ENCODE results near the gene THRSP.
A peak's percentile ranks its signal among the peaks of the same experiment; 100 is the strongest.
"Not testable (repeated sequence)": the region's sequence is repeated elsewhere in the genome, so short reads cannot be mapped to it uniquely, and the experiment has no call there.

THRSP gene

DNA sequence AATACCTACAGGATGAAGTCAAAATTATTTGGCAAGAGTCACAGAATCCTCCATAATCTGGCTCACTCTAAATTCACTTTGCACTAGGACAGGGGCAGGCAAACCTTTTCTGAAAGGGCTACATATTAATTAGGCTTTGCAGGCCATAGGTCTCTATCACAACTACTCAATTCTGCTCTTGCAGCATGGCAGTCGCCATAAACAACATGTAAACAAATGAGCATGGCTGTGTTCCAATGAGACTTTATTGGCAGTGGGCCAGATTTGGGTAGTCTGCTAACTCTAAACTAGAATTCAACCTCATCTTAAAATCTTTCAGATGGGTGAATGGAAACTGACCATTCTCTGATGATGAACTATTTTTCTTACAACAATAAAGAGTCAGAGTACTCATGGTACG lies 5.8 kb downstream of the THRSP start:
- no peak overlapping the region for H3K4me3 ChIP-seq (ENCODE audit: control insufficient read depth, low read depth, low read length)
- TF ChIP-seq, protein P1, sequence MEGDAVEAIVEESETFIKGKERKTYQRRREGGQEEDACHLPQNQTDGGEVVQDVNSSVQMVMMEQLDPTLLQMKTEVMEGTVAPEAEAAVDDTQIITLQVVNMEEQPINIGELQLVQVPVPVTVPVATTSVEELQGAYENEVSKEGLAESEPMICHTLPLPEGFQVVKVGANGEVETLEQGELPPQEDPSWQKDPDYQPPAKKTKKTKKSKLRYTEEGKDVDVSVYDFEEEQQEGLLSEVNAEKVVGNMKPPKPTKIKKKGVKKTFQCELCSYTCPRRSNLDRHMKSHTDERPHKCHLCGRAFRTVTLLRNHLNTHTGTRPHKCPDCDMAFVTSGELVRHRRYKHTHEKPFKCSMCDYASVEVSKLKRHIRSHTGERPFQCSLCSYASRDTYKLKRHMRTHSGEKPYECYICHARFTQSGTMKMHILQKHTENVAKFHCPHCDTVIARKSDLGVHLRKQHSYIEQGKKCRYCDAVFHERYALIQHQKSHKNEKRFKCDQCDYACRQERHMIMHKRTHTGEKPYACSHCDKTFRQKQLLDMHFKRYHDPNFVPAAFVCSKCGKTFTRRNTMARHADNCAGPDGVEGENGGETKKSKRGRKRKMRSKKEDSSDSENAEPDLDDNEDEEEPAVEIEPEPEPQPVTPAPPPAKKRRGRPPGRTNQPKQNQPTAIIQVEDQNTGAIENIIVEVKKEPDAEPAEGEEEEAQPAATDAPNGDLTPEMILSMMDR (conservative IDR thresholded peaks at IDR 0.05; ENCODE audit: control insufficient read depth, insufficient read depth, low read depth, low read length): no peak
- DNase-seq (ENCODE audit: low read depth): peak; percentile 18

DNA sequence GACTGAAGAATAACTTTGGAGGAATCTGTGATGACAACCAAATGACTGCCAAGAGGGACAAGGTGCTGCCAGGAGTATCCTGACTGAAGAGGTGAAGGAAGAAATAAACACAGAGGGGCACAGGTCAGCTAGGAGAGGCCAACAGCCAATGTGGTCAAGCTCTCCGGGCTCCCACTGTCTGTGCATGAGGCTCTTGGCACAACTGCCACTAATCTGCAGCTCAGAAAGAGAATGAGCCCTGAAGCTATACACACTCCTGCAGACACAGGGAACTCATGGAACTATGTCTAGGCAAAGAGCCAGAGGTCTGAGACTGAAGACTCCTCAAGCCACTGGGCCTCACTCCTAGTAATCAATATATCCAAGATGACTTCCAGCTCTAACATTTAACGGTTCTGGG lies 7.0 kb downstream of the THRSP start:
- TF ChIP-seq, protein P1 (conservative IDR thresholded peaks at IDR 0.05; ENCODE audit: control insufficient read depth, insufficient read depth, low read depth, low read length): no peak
- no peak for DNase-seq (ENCODE audit: low read depth)
- H3K4me3 ChIP-seq (ENCODE audit: control insufficient read depth, low read depth, low read length): no peak overlapping the region

DNA sequence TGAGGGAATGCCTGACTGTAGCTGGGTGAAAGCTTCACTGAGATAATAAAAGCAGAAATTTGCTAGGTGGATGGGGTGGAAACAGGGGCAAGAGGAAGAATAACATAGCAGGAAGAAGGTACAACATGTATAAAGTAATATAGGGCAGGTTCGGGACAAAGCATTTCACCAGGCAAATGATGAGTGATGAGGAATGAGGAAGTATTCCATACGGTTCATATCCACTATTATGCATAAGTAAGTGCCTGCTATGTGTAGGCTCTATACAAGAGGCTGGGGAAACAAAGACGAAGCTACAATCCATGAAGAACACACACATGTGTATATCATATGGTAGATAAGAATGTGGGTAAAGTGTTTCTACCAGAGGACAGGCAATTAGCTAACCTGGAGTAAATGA lies 8.1 kb downstream of the THRSP start:
- DNase-seq (ENCODE audit: low read depth): no peak
- no peak overlapping the region for H3K4me3 ChIP-seq (ENCODE audit: control insufficient read depth, low read depth, low read length)
- TF ChIP-seq, protein P1 (conservative IDR thresholded peaks at IDR 0.05; ENCODE audit: control insufficient read depth, insufficient read depth, low read depth, low read length): no peak

DNA sequence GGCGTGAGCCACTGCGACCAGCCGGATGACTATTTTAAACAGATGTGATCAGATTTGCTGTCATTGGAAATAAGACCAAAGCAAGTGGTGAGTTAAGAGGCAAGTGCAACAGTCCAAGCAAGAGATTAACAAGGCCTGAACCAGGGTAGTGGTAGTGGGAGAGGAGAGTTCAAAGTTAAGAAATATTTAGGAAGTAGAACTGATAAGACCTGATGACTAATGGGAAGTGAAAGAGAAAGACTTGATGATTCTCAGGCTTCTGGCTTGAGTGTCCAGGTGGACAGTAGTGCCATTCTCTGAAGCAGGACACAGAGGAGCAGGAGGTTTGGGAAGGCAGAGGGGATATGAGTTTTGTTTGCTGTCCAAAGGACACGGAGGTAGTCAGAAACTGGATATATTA lies 8.8 kb downstream of the THRSP start:
- H3K4me3 ChIP-seq (ENCODE audit: control insufficient read depth, low read depth, low read length): no peak overlapping the region
- DNase-seq (ENCODE audit: low read depth): no peak
- TF ChIP-seq, protein P1 (conservative IDR thresholded peaks at IDR 0.05; ENCODE audit: control insufficient read depth, insufficient read depth, low read depth, low read length): no peak

DNA sequence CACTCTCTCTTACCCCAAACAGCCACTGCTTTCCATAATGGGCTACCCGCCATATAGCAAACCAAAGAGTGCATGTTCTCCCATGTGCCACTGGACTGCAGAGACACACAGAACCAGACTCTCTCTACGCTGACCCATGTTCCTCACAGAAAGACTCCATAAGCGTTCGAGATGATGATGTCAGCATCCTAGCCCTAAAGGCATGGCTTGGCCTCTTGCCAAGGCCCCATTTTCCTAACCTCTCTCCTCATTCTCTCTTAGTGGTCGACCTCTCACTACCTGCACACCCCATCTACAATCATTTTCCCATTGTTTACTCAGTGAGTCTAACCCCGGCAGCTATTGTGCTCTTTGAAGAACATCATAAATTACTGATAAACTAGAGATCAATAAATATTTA lies 11.1 kb downstream of the THRSP start:
- no peak for DNase-seq (ENCODE audit: low read depth)
- TF ChIP-seq, protein P1 (conservative IDR thresholded peaks at IDR 0.05; ENCODE audit: control insufficient read depth, insufficient read depth, low read depth, low read length): no peak
- H3K4me3 ChIP-seq (ENCODE audit: control insufficient read depth, low read depth, low read length): no peak overlapping the region

DNA sequence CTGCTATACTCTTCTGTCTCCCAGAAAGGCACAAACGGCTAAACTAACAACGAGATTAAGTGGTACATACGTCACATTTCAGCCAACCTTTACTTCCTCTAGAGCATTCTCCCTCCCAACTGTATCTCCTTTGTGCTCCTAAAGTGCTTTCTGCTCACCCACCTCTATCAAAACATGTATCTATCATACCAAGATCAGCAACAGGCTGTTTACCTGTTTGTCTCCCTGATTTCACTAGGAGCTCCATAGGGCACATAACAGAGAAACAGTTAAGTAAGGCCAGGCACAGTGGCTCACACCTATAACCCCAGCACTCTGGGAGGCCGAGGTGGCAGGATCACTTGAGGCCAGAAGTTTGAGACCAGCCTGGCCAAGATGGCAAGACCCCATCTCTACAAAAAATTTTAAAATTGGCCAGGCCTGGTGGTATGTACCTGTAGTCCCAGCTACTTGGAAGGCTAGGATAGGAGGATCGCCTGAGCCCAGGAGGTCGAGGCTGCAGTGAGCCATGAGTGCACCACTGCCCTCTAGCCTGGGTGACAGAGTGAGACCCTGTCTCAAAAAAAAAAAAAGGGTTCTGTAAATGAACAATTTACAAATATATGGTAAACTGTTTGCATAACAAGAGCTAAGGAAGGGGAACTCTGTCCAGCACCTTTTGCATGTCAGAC lies 13.2 kb downstream of the THRSP start:
- H3K4me3 ChIP-seq (ENCODE audit: control insufficient read depth, low read depth, low read length): no peak overlapping the region
- TF ChIP-seq, protein P1 (conservative IDR thresholded peaks at IDR 0.05; ENCODE audit: control insufficient read depth, insufficient read depth, low read depth, low read length): no peak
- DNase-seq (ENCODE audit: low read depth): no peak

DNA sequence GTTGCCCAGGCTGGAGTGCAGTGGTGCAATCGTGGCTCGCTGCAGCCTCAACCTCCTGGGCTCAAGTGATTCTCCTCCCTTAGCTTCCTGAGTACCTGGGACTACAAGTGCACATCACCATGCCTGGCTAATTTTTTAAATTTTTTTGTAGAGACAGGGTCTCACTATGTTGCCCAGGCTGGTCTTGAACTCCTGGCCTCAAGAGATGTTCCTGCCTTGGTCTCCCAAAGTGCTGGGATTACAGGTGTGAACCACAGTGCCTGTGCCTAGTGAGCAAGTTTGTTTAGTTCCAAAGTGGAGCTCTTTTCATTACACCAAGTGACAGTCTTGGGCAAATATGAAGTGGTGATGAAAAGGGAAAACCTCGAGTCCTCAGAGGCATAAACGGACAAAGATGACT lies 13.9 kb downstream of the THRSP start:
- H3K4me3 ChIP-seq (ENCODE audit: control insufficient read depth, low read depth, low read length); DNase-seq (ENCODE audit: low read depth): not testable (repeated sequence)

Data from fibroblast of mammary gland (primary cell).